HG02885 (cell line): Measurements from ENCODE around the gene OR1J1.
A peak's percentile ranks its signal among the peaks of the same experiment; 100 is the strongest.

ENCODE experiments used
- ATAC-seq: cut with Tn5 transposase; IDR thresholded peaks from one replicate; pipeline ENCODE4 v1.9.1; 2021; ENCODE audit warnings: mild to moderate bottlenecking; ENCODE audit not compliant: unreplicated experiment, poor library complexity

OR1J1 gene, protein sequence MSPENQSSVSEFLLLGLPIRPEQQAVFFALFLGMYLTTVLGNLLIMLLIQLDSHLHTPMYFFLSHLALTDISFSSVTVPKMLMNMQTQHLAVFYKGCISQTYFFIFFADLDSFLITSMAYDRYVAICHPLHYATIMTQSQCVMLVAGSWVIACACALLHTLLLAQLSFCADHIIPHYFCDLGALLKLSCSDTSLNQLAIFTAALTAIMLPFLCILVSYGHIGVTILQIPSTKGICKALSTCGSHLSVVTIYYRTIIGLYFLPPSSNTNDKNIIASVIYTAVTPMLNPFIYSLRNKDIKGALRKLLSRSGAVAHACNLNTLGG

DNA sequence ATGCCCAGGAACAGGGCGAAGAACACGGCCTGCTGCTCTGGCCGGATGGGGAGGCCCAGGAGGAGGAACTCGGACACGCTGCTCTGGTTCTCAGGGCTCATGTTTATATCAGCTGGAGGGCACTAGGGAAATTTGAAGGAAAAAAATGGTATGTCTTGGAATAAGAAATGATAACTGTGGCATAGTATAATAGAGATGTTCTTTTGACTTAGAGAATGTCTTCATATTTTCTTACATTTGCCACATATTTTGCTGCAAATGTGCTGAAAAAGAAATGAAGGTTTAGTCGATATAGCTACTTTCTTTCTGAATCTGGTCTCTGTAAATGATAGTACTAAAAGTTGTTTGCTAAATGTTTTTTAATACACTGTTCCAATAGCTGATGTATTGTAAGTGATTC is at the start of gene OR1J1:
TSS of gene OR1J1 (minus strand) at position 101 of the 400 bp plus-strand sequence. CDS start at position 101, 0 bp downstream.
- ATAC-seq, result no peak

DNA sequence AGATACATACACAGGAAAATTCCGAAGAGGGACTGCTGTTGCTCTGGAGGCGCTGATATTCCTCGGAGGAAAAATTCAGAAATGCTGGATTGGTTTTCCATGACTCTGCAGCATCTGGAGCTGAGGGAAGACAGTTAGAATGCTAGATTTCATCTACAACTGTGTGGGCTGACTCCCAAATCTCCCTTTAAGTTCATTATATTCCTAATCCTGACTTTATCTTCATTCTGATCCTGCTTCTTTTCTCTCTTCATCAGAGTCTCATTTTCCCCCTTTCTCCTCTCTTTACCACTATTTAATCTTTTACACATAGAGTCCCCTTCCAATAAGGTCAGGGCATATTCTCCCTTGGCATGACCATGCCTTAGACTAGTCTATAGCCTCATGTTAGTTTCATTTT is 49.5 kb upstream of the OR1J1 start, which contains the start of gene OR1N1:
TSS of gene OR1N1 (minus strand) at position 101 of the 400 bp plus-strand sequence. CDS start at position 101, 0 bp downstream.
- no peak for ATAC-seq

DNA sequence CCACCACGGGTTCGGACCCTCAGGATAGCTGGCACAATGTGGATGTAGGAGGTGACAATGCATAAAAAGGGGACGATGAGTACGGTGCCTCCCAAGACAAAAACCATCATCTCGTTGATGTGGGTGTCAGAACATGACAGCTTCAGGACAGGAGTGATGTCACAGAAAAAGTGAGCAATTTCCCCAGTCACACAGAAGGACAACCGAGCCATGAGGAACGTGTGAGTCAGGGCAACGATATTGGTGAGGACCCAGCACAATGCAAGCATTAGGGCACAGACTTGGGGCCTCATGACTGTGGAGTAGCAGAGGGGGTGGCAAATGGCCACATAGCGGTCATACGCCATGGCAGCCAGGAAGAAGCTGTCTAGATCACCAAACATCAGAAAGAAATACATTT is 48.9 kb upstream of the OR1J1 start:
- no peak for ATAC-seq

DNA sequence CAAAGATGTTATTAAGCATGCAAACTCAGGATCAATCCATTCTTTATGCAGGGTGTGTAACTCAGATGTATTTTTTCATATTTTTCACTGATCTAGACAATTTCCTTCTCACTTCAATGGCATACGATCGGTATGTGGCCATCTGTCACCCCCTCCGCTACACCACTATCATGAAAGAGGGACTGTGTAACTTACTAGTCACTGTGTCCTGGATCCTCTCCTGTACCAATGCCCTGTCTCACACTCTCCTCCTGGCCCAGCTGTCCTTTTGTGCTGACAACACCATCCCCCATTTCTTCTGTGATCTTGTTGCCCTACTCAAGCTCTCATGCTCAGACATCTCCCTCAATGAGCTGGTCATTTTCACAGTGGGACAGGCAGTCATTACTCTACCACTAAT is 41.6 kb upstream of the OR1J1 start:
- no peak for ATAC-seq

DNA sequence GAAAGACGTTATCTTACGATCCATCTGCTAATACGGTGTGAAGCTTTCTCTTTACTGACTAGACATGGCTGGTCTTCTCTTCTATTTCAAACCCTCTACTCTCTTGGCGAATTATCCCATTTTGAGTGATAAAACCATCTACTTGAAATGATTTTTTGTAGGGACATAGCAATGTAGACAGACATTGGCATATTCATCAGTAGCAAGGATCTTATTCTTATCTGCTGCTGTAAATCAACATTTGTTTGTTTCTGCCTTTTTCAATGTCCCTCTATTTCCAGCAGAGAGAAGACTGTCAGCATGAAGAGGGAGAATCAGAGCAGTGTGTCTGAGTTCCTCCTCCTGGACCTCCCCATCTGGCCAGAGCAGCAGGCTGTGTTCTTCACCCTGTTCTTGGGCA is 41.1 kb upstream of the OR1J1 start, which contains the start of gene OR1J4:
TSS of gene OR1J4 (plus strand) at position 301 of the 400 bp plus-strand sequence. CDS start at position 301, 0 bp downstream.
- no peak for ATAC-seq

DNA sequence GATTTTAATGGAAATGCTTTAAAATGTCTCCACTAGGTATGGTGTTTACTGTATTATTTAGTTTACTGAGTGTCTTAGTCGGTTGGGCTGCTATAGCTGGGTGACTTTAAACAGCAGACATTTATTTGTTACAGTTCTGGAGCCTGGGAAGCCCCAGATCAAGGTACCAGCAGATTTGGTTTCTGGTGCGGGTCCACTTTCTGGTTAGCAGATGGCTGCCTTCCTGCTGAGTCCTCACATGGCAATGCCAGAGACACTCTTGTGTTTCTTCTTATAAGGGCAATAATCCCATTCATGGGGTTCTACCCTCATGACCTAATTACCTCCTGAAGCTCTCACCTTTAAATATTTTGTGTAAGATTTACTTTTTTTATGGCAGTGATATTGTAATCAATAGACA is 40.5 kb upstream of the OR1J1 start:
- no peak for ATAC-seq

DNA sequence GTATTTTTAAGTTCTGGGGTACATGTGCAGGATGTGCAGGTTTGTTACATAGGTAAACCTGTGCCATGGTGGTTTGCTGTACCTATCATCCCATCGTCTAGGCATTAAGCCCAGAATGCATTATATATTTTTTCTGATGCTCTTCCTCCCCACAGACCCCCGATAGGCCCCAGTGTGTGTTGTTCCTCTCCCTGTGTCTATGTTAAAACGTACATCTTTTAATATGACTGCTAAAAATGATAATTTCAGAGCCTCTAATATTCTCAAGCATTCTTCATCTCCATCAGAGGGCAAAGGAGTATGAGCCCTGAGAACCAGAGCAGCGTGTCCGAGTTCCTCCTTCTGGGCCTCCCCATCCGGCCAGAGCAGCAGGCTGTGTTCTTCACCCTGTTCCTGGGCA is 32.8 kb upstream of the OR1J1 start, which contains the start of gene OR1J2:
TSS of gene OR1J2 (plus strand) at position 301 of the 400 bp plus-strand sequence. CDS start at position 301, 0 bp downstream.
- no peak for ATAC-seq

DNA sequence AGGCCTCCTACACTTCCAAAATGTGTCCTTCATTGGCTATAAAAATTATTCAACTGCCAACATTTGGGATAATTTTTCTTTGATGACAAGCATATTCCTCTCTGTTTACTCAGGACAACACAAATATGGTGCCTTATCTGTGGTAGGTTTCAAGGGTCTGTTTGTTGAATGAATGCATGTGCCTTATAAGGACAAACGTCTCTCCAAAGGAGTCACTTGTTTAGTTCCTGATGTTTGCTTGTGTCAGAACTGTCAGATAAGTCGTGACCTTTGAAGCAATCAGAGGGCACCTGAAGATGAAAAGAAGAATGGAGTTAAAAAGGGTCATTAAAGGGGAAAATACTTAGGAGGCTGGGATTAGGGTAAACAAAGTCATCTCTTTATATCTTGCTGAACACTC is 29.2 kb upstream of the OR1J1 start:
- no peak for ATAC-seq

DNA sequence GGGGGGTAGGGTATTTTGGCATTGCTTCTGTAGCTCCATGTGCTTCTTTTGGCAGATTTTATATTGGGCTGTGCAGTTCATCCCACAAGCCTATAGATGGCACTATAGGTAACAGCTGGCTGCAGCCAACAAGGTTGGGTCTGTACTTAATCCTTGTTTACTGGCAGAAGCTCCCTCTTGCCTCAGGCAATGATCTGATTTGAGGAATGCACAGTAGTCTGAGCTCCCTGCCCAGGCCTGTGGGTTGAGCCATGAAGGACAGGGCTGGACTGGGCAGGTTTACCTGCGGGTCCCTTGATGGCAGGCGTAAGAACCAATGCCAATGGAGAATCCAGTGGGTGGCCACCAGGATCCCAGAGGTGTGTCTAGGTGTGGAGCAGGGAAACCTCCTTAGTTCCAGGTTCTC is 21.2 kb upstream of the OR1J1 start:
- ATAC-seq, result peak; percentile 73

DNA sequence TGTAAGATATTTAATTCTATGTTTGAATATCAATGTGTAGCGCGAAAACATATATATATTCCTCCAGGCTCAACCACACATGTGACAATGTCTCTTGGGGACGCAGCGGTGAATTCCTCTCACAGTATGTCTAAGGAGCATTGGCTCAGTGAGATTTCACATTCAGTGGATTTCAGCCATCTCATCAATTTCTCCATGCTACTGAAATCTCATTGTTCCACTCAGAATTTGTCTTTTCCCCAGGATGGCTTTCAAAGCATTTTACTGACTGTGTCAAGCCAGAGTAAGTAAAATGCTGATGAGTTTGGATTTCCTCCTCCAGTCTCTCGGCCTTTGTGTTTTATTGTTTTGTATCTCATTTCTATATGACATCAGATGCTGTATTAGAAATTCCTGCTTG is 1.3 kb upstream of the OR1J1 start:
- ATAC-seq, result no peak

DNA sequence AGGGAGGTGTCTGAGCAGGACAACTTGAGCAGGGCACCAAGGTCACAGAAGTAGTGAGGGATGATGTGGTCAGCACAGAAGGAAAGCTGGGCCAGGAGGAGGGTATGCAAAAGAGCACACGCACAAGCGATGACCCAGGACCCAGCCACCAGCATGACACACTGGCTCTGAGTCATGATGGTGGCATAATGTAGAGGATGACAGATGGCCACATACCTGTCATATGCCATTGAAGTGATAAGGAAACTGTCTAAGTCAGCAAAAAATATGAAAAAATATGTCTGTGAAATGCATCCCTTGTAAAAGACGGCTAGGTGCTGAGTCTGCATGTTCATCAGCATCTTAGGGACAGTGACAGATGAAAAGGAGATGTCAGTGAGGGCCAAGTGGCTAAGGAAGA is 380 bp downstream of the OR1J1 start:
- ATAC-seq, result no peak

DNA sequence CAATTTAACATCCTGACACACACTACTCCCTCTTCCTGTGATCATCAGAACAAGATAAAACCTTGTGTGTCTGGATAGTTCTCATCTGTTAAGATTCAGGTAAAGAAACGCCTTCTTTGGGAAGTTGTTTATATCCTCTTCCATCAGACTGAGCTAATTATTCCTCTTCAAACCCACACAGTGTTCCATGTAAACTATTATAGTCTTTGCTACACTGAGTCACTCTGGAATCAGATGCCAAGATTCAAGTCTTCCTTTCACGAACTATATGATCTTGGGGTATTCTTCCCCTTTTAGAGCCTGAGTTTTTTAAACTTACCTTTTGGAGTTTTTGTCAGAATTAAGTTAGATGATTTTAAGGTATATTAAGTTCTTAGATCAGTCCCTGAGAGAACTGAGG is 2.0 kb downstream of the OR1J1 start:
- no peak for ATAC-seq

DNA sequence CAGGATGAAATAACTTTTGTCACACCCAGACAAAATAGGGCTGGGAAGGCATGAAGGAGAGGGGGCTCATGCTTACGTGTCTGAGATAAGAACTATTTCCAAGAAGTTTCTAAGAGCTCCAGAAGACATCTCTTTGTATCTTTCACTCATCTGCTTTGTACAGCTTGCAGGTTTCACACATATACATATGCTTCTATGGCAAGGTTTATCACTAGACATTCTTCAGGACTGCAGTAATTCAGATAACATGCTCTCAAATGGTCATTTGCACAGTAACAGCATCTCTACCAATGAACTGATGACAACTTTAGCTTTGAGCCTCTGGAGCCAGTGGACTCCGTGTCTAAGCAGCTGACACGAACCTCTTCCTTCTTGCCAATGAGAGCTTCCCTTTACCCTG is 3.2 kb downstream of the OR1J1 start:
- no peak for ATAC-seq

DNA sequence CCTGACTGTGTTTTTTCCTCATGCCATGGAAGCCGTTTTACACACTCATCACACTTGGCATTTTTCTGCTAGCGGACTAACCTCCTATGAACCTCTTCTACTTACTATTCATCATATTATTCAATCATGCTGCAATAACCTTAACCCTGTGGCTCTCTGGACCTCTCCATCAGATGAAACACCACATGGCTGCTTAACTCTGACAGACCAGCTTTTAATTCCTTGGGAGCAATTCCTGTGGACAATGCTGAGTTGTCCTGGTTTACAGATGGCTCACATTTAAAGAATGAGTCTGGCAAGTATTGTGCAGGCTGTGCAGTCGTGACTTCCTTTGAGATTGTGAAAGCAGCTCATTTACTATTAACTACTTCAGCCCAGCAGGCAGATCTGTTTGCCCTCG is 9.0 kb downstream of the OR1J1 start:
- no peak for ATAC-seq

DNA sequence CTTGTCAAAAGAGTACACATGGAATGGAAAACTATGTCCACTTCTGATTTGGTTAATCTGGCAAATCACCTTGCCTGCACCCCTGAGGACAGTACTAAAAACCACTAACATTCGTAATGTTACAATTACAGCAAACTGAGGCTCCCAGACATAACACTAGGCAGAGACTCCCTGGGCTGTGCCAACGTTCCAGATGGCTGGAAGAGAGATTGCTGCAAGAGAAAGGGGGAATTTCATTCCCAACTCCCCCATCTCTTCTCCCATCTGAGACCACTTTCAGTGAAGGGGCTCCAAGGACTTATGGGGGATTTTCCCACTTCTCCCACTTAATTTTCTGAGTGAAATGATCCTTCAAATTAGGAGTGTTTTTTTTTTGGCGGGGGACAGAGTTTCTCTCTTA is 11.3 kb downstream of the OR1J1 start:
- no peak for ATAC-seq

DNA sequence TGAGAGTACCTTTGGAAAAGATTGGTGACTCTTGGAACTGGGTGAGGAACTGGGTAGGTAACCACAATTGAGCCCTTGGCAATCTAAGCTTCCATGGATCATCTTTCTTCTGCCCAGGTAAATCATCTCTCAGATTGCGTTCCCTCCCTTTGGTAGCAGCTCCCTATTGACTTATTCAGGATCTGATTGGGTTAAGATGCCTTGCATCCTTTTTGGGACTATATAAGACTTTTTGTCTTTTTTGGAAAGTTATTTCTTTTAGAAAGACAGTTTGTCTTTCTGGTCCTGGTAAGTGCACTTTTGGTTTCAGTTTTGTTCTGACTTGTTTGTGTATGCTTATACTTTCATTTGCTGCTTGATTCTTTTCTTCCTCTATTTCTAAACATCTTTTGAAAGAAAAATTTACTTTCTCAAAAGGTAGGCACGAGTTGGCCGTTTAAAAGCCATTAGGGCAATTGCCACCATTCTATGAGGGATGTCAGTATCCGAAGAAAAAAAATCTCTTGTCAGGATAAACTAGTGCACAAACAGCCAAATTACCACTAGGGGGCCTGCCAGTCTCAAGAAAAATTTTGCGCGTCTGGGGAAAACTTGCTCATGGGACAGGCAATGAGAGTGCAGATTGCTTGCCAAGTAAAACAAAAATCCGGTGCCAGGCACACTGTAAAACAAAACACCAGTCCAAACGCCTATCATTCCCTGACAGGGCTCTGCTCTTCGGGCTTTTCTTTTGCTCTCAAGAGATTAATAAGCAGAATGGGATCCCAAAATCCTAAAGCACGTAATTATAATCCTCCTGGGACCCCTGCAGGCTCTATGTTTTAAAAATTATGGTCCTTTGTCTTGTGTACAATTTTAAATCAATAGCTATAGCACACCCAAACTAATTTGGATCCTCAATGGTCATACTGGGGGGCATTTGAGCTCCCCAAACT is 12.8 kb downstream of the OR1J1 start:
- ATAC-seq, result peak; percentile 86

DNA sequence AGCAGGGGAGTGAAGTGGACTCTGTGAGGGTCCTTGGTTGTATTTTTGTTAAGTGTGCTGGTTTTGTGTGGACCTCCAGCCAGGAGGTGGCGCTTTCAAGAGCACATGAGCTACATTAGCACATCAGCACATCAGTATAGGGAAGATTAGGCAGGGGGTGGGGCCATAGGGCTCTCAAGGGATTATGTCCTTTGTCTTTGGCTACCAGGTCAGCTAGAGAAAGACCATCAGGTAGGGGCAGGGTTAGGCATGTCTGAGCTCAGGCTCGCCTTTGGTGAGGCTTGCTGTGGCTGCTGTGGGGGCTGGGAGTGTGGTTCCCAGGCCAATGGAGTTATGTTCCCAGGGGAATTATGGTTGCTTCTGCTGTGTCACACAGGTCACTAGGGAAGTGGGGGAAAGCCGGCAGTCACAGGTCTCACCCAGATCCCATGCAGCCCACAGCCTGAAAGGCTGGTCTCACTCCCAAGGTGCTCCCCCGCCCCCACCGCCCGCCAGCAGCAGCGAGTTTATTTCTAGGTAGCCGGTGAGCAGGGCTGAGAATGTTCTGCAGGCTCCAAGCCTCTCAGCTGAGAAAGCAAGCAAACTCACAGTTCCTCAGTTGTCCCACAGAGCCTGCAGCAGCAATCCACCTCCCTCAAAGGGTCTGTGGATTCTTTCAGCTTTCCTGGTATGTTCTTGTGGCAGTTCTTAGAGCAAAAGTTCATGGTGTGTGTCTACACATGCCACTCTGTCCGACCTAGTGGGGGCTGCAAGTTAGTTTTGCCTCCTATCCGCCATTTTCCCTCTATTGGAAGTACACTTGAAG is 13.7 kb downstream of the OR1J1 start:
- no peak for ATAC-seq

DNA sequence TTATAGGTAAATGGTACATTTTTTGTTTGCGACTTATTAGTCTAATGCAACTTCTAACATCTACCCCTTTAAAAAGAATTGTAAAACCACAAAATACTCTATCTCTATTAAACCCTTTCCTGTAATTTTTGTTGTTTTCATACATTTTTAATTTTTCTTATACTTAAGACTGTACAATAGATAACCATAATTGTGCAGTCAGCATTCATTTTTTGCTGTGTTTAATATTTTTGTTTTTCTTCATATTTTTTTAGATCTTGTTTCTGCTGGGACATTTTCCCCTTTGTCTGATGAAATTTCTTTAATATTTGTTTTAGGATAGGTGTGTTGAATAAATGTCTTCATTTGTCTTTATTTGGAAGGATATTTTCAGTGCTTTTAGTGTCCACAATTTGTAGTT is 19.9 kb downstream of the OR1J1 start:
- no peak for ATAC-seq

DNA sequence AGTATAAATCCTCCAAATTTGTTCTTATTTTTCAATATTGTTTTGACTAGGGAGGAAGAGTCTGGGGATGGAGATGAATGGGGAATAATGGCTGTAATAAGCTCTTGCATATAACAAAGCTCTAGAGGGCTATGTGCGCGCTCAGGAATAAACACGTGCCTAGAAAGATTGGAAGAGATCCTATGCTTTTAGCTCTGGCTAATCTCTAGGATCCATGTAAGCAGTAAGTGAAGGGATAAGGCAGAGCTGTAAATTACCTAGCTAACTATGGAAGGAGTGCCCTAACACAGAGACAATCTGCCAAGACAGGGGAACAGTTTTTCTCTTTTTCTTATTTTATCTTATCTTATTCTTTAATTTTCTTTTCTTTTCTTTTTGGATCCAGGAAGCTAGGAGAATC is 21.6 kb downstream of the OR1J1 start:
- ATAC-seq, result no peak

DNA sequence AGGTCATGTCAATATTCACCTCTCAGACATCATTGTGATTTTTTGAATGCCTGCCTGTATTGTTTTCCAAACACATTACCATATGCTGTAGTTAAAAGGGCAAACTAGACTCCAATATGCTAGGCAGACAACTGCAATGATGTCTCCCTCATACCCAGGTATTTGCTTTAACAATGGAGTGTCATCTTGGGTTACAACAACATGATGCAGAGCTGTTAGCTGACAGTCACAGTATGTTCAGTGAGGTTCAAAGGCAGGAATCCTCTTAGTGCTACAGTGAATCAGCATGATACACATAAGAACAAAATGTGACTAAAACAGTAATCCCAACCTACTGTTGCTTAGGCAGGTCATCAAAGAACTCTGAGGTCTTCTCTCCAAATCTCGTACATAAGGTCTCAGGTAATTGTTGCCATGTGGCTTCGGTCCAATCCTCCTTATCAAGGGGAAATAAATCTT is 24.0 kb downstream of the OR1J1 start:
- ATAC-seq, result no peak
